H9 (cell line): Measurements from ENCODE around the gene TARBP2. TPM values are rescaled to one million over a fixed set of nuclear protein-coding genes. Genes with fewer than 3 reads are reported as not detected.

ENCODE experiments used
- DNase-seq: peaks from one replicate; pipeline ENCODE4 v3.0.0-alpha.2; 2017
- H2AFZ ChIP-seq: one replicate; pipeline ENCODE4 v1.6.1; 2013; ENCODE audit warnings: mild to moderate bottlenecking, low read length, control low read depth, moderate library complexity
- H2AK5ac ChIP-seq: 2 replicates; pipeline ENCODE4 v1.6.1; 2013; ENCODE audit warnings: low read length, control low read depth, mixed read lengths; ENCODE audit not compliant: insufficient read length
- H2BK120ac ChIP-seq: one replicate; pipeline ENCODE4 v1.6.1; 2013; ENCODE audit warnings: low read depth, mild to moderate bottlenecking, low read length, control low read depth, inconsistent platforms; ENCODE audit not compliant: poor library complexity, severe bottlenecking
- H2BK12ac ChIP-seq: 2 replicates; pipeline ENCODE4 v1.6.1; 2013; ENCODE audit warnings: low read length, control low read depth, mixed read lengths, low read depth; ENCODE audit not compliant: insufficient read length
- H2BK15ac ChIP-seq: 2 replicates; pipeline ENCODE4 v1.6.1; 2013; ENCODE audit warnings: low read depth, low read length, control low read depth
- H2BK20ac ChIP-seq: one replicate; pipeline ENCODE4 v1.6.1; 2013; ENCODE audit warnings: low read depth, mild to moderate bottlenecking, low read length, control low read depth, inconsistent platforms; ENCODE audit not compliant: poor library complexity, severe bottlenecking
- H2BK5ac ChIP-seq: 2 replicates; pipeline ENCODE4 v1.6.1; 2013; ENCODE audit warnings: low read length, control low read depth, mixed read lengths; ENCODE audit not compliant: insufficient read length
- H3K14ac ChIP-seq: 2 replicates; pipeline ENCODE4 v1.6.1; 2013; ENCODE audit warnings: low read length, control low read depth; ENCODE audit not compliant: insufficient read depth
- H3K18ac ChIP-seq: 2 replicates; pipeline ENCODE4 v1.6.1; 2013; ENCODE audit warnings: low read depth, mild to moderate bottlenecking, mixed read lengths, low read length, control low read depth; ENCODE audit not compliant: insufficient read length
- H3K23ac ChIP-seq: 2 replicates; pipeline ENCODE4 v1.6.1; 2013; ENCODE audit warnings: low read length, control low read depth, mixed read lengths, low read depth; ENCODE audit not compliant: insufficient read length
- H3K23me2 ChIP-seq: 2 replicates; pipeline ENCODE4 v1.6.1; 2013; ENCODE audit warnings: low read depth, mild to moderate bottlenecking, mixed read lengths, low read length, control low read depth; ENCODE audit not compliant: insufficient read length, poor library complexity, severe bottlenecking
- H3K27ac ChIP-seq: 2 replicates; pipeline ENCODE4 v1.5.1; 2013; ENCODE audit warnings: low read length, control low read depth, mixed read lengths, low read depth; ENCODE audit not compliant: insufficient read length
- H3K27me3 ChIP-seq: 2 replicates; pipeline ENCODE4 v1.6.1; 2013; ENCODE audit warnings: low read length, control low read depth, inconsistent platforms; ENCODE audit not compliant: insufficient read depth
- H3K4ac ChIP-seq: 2 replicates; pipeline ENCODE4 v1.6.1; 2013; ENCODE audit warnings: low read depth, mild to moderate bottlenecking, control low read depth, inconsistent platforms, low read length, moderate library complexity
- H3K4me1 ChIP-seq: 2 replicates; pipeline ENCODE4 v1.6.1; 2013; ENCODE audit warnings: low read length, control low read depth, inconsistent platforms; ENCODE audit not compliant: insufficient read depth
- H3K4me2 ChIP-seq: 2 replicates; pipeline ENCODE4 v1.6.1; 2013; ENCODE audit warnings: low read length, control low read depth, mixed read lengths; ENCODE audit not compliant: insufficient read length, insufficient read depth
- H3K56ac ChIP-seq: 2 replicates; pipeline ENCODE4 v1.6.1; 2013; ENCODE audit warnings: low read depth, mild to moderate bottlenecking, mixed read lengths, low read length, control low read depth; ENCODE audit not compliant: insufficient read length
- H3K79me1 ChIP-seq: 2 replicates; pipeline ENCODE4 v1.6.1; 2013; ENCODE audit warnings: low read depth, mild to moderate bottlenecking, moderate library complexity, low read length, control low read depth, inconsistent platforms; ENCODE audit not compliant: insufficient read depth, poor library complexity, severe bottlenecking
- H3K79me2 ChIP-seq: 2 replicates; pipeline ENCODE4 v1.6.1; 2013; ENCODE audit warnings: low read length, control low read depth, inconsistent platforms; ENCODE audit not compliant: insufficient read depth
- H3K9ac ChIP-seq: 2 replicates; pipeline ENCODE4 v1.6.1; 2013; ENCODE audit warnings: low read length, control low read depth, mixed read lengths; ENCODE audit not compliant: insufficient read length; ENCODE audit errors: extremely low read depth
- H3K9me3 ChIP-seq: one replicate; pipeline ENCODE4 v1.6.1; 2013; ENCODE audit warnings: low read depth, low read length, inconsistent platforms; ENCODE audit not compliant: control insufficient read depth
- H3T11ph ChIP-seq: one replicate; pipeline ENCODE4 v1.6.1; 2013; ENCODE audit warnings: mild to moderate bottlenecking, low read length, control low read depth, inconsistent platforms
- H4K20me1 ChIP-seq: one replicate; pipeline ENCODE4 v1.6.1; 2013; ENCODE audit not compliant: control insufficient read depth, insufficient read length, insufficient read depth
- H4K5ac ChIP-seq: 2 replicates; pipeline ENCODE4 v1.6.1; 2013; ENCODE audit warnings: low read depth, mild to moderate bottlenecking, mixed read lengths, low read length, control low read depth; ENCODE audit not compliant: insufficient read length
- H4K8ac ChIP-seq: replicated peaks from 2 replicates; pipeline ENCODE4 v1.6.1; 2013; ENCODE audit warnings: low read length, control low read depth, mixed read lengths, low read depth; ENCODE audit not compliant: insufficient read length
- H4K91ac ChIP-seq: 2 replicates; pipeline ENCODE4 v1.6.1; 2013; ENCODE audit warnings: low read depth, mild to moderate bottlenecking, moderate library complexity, mixed read lengths, low read length, control low read depth; ENCODE audit not compliant: insufficient read length
- H3K27ac Mint-ChIP-seq, 3 experiments: 2 replicates in 2 of 3; 3 replicates in 1 of 3; pipeline ENCODE4 v1.8.0; 2020 to 2021; ENCODE audit warnings: mixed read lengths in 3 of 3, mild to moderate bottlenecking in 1 of 3, moderate library complexity in 1 of 3
- H3K27me3 Mint-ChIP-seq: 2 replicates; pipeline ENCODE4 v1.8.0; 2021; ENCODE audit warnings: low read depth, mild to moderate bottlenecking, moderate library complexity, mixed read lengths
- H3K36me3 Mint-ChIP-seq, 3 experiments: 2 replicates in 2 of 3; 3 replicates in 1 of 3; pipeline ENCODE4 v1.8.0; 2020 to 2021; ENCODE audit warnings: low read depth in 3 of 3, mixed read lengths in 3 of 3; ENCODE audit not compliant: insufficient read depth in 1 of 3
- H3K4me1 Mint-ChIP-seq, 2 experiments: 2 replicates each; pipeline ENCODE4 v1.8.0; 2020; ENCODE audit warnings: mixed read lengths in 2 of 2
- H3K4me3 Mint-ChIP-seq, 2 experiments: 2 replicates in 1 of 2; 3 replicates in 1 of 2; pipeline ENCODE4 v1.8.0; 2020 to 2021; ENCODE audit warnings: mild to moderate bottlenecking in 2 of 2, mixed read lengths in 2 of 2, moderate library complexity in 1 of 2
- H3K9me3 Mint-ChIP-seq, 2 experiments: 2 replicates in 1 of 2; 3 replicates in 1 of 2; pipeline ENCODE4 v1.8.0; 2020; ENCODE audit warnings: mild to moderate bottlenecking in 2 of 2, mixed read lengths in 2 of 2, moderate library complexity in 1 of 2
- CTCF ChIP-seq: fragments of 200-600 bp; sonication (generic); conservative IDR thresholded peaks from 3 replicates; pipeline ENCODE4 v1.8.0; 2021; ENCODE audit warnings: antibody characterized with exemption, mild to moderate bottlenecking
- WGBS: extraction: QIAGEN DNeasy Blood & Tissue Kit; methylation state at CpG from one replicate; pipeline ENCODE4 v1.1.7; 2013; ENCODE audit warnings: missing lambda C conversion rate, low lambda C conversion rate, mixed read lengths; ENCODE audit not compliant: insufficient read length; ENCODE audit errors: extremely low coverage; 5-methylcytosine and 5-hydroxymethylcytosine counted together
- total RNA-seq: library from RNA; stranded (reverse); gene quantifications from 2 replicates; pipeline ENCODE4 v1.2.1, GENCODE V29; 2021

The TARBP2 gene
- total RNA-seq, 1 experiment from 2014 or later = 79.2 TPM

GRCh38 chr12:53539526-53539925 is 38.4 kb downstream of the TARBP2 start:
- Mint-ChIP-seq H3K9me3 (no peaks in the 10 kb centered on the region), H3K27me3 (no peaks in the 10 kb centered on the region), H3K27ac (no peak overlapping the region), H3K36me3 (peaks cover 3 to 25% (median 14%) of the 10 kb centered on the region in 3 experiments; a peak in 6 of 7 replicates), H3K4me3 (no peak overlapping the region), H3K4me1 (peaks cover 8% of the 10 kb centered on the region in 2 experiments)
- no peaks in the 10 kb centered on the region for H4K20me1 ChIP-seq
- no peak overlapping the region for H3K18ac ChIP-seq
- H4K5ac ChIP-seq = no peak overlapping the region
- WGBS = no CpG with 5 or more reads among the region's 3 CpGs
- no peaks in the 10 kb centered on the region for H3K23me2 ChIP-seq
- H4K91ac ChIP-seq = no peak overlapping the region
- no peak overlapping the region for H2AFZ ChIP-seq
- no peak for TF ChIP-seq CTCF
- no peak overlapping the region for H3K9ac ChIP-seq
- no peak overlapping the region for H3K14ac ChIP-seq
- H2BK5ac ChIP-seq = no peak overlapping the region
- H3K79me1 ChIP-seq = no peaks in the 10 kb centered on the region
- H2AK5ac ChIP-seq = no peak overlapping the region
- H3K4ac ChIP-seq = no peak overlapping the region
- no peak overlapping the region for H3K4me2 ChIP-seq
- no peak overlapping the region for H3K56ac ChIP-seq
- H2BK12ac ChIP-seq = no peak overlapping the region
- no peaks in the 10 kb centered on the region for H3K27me3 ChIP-seq
- H4K8ac ChIP-seq = no peak overlapping the region
- H3K4me1 ChIP-seq = no peaks in the 10 kb centered on the region
- H3K23ac ChIP-seq = no peak overlapping the region
- no peak overlapping the region for H2BK20ac ChIP-seq
- no peak overlapping the region for H3T11ph ChIP-seq
- no peak overlapping the region for H3K27ac ChIP-seq
- no peaks in the 10 kb centered on the region for H3K79me2 ChIP-seq
- H3K9me3 ChIP-seq = no peaks in the 10 kb centered on the region
- no peak overlapping the region for H2BK15ac ChIP-seq
- no peak for DNase-seq
- no peak overlapping the region for H2BK120ac ChIP-seq
